NCI-H187 treated with DMSO at 0.1 percent for 48 hours (cell line): Measurements from ENCODE around the gene HS6ST3.

Experiments used
- DNase-seq: peaks from one replicate; lab custom pipeline; 2025; lab: John Stamatoyannopoulos, UW

HS6ST3 gene

DNA sequence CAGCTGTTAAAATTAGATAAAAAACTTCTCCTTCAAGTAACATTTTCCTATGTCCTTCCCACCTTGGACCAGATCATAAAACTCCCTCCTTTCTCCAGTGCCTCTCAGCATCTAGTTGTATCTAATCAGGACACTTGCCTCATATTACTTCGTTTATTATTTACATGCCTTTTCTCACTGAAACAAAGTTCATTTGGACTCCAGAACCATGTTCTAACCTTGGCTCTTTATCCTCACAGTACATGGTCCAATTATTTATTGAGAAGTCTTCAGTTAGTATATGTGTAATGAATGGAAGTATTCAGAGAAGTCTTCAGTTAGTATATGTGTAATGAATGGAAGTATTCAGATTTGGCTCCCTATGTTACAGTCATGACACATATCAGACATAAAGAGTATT, 561.7 kb downstream of the HS6ST3 start:
- no peak for DNase-seq

DNA sequence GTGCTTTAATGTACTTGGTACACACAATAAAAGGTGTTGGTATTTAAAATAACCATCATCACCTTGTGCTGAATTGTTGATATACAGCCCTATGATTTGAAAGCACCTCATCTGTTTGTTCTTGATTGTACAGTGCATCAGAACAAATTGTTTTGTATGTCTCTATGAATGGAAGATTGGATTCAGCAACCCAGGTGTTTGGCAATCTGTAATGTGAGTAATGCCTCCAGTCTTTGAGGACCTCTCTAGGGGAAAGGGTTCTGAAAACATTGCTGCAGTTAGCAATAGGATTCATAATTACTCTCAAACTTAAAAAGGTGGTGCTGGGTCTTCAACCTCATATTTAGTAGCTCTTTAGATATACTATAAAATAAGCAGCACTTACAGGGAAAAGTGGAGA, 562.6 kb downstream of the HS6ST3 start:
- DNase-seq, result no peak

DNA sequence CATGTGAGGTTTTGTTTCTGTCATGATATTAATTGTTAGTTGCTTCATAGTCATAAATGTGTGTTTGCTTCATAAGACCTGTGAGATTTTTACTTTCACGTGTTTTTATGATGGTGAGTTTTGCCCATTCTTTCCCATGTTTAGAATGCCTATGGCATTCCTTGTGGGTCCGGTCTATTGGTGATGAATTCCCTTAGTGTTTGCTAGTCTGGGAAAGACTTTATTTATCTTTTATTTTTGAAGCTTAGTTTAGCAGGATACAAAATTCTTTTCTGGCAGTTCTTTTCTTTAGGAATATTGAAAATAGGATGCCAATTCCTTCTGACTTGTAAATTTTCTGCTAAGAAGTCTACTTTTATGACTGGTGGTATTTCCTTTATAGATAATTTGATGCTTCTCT, 571.7 kb downstream of the HS6ST3 start:
- DNase-seq, result no peak

DNA sequence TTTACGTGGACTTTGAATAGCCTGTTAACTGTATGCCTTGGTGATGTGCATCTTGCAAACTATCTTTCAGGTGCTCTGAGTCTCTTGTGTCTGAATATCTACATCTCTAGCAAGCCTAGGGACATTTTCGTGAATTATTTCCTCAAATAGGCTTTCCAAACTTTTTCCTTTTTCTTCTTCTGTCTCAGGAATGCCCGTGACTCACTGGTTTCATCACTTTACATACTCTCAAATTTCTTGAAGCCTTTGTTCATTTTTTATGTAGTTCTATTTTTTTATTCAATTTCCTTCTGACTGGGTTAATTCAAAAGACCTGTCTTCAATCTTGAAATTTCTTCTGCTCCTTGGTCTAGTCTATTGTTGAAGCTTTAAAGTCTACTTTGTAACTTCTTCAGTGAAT, 572.1 kb downstream of the HS6ST3 start:
- DNase-seq, result no peak

DNA sequence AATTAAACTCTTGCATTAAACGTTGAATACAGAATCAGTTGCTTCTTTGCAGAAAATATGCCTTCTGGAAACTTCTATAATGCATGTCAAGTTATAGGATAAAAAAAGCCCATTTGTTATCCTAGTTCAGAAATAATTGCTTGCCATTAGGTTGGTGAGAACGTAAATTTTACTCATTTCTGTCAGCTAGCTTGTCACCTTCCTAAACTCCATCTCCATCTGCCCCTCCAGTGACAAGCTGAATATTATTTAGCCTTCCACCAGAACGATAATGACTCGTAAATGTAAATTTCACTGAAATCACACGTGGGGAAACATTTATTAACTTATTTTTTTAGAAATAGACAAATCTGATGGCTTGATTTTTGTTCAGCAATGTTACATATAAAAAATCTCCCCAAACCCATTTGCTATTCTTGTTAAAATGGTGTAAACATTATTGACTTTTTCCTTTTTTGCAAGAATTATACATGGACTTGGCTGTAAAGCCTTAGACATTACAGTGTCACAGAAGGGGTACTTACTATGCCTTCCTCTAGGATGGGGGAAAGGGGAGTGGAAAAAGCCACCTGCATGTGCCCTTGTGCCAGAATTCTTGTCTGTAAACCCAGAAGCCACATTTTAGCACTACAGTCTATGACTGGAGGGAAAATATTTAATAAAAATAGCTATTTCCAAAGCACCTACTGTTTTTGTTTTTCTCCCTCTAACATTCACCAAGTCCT, 577.5 kb downstream of the HS6ST3 start:
- no peak for DNase-seq

DNA sequence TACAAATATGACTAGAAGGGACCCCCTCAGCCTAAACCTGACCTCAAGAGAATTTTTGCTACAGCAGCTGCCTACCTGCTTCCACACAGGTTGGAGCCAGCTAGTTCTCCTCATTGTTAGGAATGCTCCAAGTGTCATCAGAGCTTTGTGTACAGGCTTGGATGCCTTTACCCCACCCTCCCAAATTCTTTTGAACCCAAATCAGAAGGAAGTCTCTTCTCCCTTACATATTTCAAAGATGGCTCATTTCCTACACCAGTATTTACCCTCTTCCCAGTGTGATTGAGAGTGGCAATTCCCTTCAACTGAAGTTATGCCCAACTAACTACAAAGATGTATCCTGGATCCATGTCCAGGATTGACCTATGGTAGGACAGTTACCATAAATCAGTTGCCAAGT, 581.2 kb downstream of the HS6ST3 start:
- DNase-seq, result no peak

DNA sequence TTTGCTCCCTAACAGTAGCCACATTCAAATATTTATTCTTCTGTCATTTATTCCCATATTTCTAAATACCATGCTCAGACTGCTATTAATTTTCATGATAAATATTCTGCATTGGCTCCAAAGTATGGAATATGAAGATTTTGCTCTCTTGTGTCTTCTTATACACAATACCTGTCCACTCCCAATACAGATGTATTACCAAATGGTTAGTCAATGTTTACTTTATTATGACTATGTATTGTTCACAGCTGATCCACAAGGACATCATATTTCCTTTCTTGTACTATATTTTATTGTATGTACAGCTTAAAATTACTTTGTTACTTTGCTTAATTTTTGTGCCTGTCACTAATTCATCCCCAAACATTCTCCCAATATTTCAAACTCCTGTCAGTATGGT, 582.1 kb downstream of the HS6ST3 start:
- no peak for DNase-seq

DNA sequence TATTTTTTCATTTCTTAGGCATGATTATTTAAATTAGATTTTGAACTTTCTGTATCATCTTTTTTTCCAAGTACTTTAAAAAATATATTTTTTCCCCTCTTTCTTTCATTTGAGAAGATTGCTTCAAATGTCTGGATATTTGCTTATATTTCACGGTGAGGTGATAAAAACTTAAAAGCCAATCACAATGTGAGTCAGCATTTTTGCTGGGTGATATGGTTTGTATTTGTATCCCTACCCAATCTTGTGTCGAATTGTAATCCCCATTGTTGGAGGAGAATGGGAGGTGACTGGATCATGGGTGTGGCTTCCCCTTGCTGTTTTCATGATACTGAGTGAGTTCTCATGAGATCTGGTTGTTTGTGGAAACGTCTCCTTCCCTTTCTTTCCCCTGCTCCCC, 583.9 kb downstream of the HS6ST3 start:
- no peak for DNase-seq

DNA sequence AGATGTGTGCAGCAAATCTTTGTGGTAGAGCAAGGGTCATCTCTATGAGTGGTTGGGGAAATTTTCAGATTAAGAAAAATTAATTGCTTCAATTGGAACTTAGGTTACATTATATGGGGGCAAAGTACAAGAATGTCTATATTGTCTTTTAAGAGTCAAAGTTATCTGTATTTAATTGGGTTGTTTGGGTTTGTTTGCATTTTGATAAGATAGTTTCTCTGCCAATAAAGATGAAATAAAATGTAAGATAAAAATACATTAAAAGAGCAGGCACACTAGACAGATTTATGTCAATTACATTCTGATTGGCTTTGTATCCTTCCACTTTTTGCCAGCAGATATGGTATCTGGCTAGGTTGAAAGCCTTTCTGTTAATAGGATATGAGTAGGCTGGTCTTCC, 587.1 kb downstream of the HS6ST3 start:
- DNase-seq, result no peak

DNA sequence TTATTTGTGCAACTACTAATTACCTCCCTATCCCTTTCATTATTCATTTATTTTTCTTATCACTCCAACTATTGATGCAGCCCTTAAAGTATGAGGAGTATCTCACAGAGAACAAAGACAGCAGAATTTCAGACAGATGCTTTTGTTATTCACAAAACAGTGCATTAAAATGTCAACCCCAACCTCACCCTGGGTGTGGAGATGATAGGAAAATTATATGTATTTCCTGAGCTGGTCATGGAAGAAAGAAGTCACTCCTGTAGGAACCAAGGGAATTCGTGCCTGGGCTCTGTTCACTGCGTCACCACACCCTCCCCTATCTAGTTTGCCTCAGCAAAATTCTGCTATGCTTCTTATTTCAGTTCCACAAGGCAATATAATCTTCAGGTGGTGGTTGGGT, 588.9 kb downstream of the HS6ST3 start:
- no peak for DNase-seq

DNA sequence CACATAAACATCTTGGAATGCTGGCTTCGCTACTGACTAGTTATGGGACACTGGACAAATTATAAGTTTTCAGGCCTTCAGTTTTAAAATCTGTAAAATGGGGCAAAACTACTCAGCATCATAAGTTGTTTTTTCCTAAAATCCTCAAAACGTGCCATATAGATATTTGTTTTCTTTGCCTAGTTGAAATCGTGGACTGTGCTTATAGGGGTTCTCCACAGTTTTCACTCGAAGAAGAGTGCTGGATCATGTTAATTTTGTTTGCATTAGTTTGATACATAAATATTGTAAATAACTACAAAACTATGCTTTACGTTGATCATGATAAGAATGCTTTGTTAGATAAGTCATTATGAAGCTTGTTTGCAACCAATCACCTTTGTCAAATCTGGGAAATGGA, 591.0 kb downstream of the HS6ST3 start:
- DNase-seq, result no peak

DNA sequence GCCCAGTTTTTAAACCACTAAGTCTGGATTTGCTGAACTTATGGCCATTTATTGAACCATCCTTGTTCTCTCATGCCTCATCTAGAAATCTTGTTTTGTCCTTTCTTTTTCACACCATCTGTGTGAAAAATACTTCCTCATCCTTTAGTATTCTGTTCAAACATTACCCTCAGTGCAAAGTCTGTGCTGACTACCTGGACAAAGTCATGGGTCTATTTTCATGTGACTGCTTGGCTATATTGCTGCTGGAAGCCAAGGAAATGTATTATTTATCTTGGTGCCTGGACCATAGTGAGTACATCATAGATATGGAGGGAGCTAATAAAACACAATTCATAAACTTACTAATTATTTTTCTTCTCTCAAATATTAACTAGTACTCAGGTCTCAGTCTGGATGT, 591.9 kb downstream of the HS6ST3 start:
- DNase-seq, result no peak

DNA sequence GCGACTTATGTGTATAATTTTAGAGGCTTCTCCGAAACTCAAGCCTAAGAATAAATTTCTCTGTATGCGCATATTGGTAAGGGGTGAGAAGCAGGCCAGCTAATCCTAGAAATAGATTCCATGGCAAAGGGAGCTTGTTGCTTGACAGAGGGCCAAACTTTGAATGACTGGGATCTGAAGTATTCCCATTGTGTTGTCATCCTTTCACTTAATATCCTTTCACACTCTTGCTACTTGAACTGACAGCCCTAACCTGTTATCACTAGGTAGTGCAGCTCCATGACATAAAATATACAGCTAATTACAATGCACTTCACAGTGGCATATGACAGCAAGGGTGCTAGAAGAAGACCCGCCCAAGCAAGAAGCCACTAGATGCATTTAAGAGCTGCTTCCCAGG, 594.6 kb downstream of the HS6ST3 start:
- DNase-seq, result no peak

DNA sequence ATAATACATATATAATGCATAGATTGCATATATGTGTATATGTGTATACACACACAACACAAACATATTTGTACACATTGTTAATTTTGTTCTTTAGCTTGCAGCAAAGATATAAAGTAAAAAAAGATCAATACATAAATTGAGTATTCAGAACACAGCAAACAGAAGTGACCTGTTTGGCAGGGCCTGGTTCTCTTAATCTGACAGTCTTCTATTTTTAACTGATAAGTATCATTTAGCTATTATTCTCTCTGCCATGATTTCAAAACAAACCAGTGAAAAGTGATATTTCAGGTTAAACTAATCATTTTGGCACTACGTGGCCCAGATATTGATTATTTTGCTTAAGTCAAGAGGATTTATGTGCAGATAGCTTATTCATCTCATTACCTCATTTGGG, 595.0 kb downstream of the HS6ST3 start:
- DNase-seq, result no peak

DNA sequence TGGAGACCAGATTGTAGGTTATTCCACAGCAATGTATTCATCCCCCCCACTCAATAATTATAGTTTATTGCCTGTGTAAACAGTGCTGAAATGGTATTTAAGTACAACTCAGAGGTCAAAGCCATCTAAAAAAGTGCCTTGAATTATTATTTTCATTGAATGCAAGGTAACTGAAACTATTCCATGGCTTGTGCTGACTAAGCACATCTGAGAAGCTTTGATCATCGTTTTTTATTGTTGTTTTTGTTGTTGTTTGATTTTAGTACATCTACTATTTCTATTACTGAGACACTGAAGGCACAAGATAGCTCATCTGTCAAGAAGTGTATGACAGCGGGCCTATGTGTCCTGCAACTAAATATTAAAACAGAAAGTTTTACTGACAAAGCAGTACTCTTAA, 596.4 kb downstream of the HS6ST3 start:
- DNase-seq, result no peak

DNA sequence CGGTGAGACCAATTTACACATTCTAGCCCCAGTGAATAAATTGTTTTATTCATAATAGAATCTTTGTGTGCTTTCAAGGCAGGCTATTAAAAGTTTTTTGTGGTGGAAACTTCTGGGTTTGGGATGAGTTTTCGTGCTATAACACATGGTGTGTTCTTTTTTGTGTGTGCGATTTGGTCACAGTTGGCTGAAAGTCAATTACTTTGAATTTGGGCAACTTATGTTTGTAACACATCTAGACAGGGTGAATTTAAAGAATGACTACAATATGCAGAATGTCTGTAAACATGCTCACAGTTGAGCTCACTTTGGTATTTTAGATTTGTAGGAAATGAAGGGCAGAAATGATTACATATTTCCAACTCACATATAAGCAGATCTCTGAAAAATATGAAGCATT, 597.3 kb downstream of the HS6ST3 start:
- no peak for DNase-seq

DNA sequence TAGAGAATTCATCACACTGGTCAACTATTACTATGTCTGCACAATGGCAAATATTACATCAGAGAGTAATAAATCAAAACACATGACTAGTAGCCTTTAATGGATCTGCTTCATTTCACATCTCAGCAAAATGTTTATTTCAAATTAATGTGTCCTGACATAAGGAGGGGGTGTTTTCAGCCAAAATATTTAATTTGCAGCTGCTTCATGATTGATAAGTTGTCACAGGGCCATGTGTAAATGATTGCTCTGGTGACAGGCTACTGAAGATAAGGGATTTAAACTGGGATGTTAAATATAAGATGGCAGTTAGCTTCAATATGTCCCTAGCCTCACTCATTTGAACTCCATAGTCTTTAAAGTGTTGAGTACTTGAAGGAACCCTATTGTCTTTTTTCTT, 601.1 kb downstream of the HS6ST3 start:
- no peak for DNase-seq

DNA sequence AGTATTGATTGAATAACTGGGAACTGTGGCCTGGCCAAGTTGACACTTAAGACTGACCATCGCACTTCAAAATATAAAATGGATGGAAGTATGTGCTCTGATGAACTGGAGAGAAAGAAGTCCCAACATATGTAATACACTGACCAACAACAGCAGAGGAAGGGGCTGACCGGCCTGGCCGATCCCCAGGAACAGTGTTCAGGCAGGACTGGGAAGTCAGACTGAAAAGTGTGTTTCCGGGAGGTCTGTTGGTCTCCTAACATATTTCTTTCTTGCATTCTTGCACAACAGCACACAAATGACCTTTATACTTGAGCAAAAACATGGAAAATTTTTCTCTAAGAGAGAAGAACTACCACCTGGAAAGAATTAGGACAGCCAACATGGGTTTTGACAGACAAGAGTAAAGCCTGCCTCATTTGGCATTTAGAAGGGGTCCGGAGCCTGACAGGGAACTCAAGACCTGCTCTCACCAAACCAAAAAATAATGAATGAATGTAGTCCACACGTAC, 606.5 kb downstream of the HS6ST3 start:
- no peak for DNase-seq

DNA sequence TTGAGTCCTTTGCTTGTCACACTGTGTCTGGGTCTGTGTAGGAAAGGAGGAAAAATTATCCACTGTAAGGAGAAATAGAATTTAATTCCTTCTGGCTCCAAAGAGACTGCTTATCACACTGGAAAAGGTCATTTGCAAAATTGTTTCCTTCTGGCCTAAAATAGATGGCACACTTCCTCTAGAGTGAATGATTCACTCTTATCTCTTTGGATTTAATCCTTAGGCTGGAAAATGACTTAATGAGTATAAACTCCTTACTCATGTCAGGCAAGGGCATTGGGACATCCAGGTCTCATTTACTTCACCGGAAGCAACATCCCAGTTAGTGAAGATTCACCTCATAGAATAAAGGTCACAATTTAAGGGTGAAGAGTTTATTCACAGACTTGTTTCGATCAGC, 610.8 kb downstream of the HS6ST3 start:
- no peak for DNase-seq

DNA sequence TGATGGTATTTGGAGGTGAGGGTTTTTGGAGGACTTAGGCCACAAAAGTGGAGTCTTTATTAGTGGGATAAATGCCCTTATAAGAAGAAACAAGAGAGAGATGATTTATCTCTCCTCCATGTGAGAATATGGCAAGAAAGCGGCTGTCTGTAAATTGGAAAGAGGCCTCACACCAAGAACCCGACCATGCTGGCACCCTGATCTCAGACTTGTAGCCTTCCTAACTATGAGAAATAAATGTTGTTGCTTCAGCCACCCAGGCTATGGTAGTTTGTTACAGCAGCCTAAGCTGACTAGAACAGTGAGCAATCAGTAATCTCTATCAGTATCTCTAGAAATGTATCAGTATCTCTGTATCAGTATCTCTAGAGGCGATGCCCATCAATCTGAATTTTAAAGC, 617.2 kb downstream of the HS6ST3 start:
- DNase-seq, result no peak

DNA sequence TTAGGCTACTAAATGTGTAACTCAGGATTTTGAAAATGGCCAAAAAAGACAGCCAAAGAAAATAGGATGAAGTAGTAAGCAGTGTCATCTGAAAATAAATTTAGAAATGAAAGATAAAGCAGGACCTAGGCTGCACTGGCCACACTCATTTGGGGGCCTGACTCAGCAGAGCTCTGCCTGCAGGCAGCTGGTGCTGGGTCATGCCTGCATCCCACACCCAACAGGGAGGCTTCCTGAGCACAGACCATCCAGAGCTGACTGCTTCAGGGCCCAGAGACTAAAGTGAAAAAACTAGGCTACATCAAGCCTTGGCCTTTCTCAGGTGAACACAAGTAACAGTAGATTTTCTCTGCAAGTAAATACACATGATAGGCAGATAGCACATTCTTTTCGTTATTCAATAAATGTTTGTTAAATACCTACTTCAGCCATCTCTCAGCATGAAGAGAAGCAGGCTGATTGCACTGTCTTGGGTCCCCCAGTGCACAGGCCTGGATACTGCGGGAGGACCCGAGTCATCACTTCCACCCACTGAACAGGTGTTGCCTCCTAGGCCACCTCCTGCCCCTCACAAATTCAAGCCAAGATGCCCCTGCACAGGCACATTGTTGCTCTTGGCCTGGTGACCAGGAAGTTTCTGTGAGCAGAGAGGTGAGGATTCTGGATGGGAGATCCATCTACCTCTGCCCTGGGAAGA, 620.4 kb downstream of the HS6ST3 start:
- no peak for DNase-seq

DNA sequence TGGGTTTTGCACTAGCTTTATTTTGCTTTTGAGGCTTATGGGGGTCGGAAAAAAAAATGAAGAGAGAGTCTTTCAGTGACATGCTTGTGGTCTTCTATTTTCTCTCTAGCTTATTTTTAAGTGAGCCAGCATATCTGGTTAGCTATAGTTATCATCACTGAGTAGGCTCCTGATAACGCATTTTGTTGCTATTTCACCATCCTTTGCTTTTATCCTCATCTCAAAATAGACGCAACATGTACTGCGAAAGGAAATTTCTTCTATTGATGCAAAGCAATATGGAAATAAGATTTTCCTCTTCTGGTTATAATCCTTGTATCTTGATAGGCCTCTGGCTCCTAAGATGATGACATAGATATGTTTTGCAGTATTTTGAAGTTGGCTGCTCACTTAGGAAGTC, 630.5 kb downstream of the HS6ST3 start:
- no peak for DNase-seq

DNA sequence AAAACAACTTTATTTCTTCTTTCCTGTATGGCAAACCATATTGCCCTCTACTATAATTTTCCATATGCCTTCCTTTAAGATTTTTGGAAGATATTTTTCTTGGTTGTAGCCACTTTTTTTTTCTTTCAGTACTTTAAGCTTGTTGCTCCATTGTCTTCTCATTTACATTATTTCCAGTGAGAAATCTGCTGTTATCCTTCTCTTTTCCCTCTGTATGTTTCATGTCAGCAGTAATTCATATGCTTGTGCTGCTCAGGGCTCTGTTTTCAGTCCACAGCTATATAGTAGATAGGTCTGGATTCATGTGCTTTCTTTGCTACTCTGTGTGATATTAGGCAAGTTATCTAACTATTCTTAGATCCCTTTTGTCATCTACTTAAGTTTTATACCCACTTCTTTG, 636.7 kb downstream of the HS6ST3 start:
- no peak for DNase-seq

DNA sequence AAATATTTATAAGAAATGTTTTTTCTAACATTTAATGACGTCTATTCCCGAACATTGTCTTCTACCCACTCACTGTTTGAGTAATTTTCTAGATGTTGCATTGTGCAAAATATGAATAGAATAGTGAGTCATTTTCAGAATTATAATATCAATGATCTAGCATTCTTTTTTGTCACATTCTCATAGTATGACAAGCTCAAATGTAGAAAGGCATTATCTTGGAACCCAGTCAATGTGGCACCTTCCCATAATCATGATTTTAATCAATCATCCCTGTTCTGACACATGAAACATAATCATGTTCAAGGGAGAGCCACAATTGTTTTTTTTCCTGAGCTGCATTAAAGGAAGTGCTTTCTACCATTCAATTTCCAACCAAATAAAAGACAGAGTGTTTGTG, 638.6 kb downstream of the HS6ST3 start:
- DNase-seq, result no peak
